T-helper 2 cell treated with Interferon-gamma antibody and Interleukin-4, amounts not matched to agents 100 ng/mL and 5 ng/mL, for 36 hours (primary cell): ENCODE data around the gene SIRT1. TPM values are rescaled to one million over a fixed set of nuclear protein-coding genes. Genes with fewer than 3 reads are reported as not detected.
"Not testable (repeated sequence)": the region's sequence is repeated elsewhere in the genome, so short reads cannot be mapped to it uniquely, and the experiment has no call there.

ENCODE experiments used
- intact Hi-C: fragments of 100-400 bp; cut with micrococcal nuclease; formaldehyde crosslinking; loops from one replicate; pipeline ENCODE4 v1.15.1; 2023
- total RNA-seq: library from RNA; stranded (reverse); gene quantifications from 2 replicates; pipeline ENCODE4 v1.2.3, GENCODE V29; 2022

SIRT1 gene
- total RNA-seq, 1 donor from 2014 or later = 24.5 TPM

GRCh38 chr10:67955614-67956013 is 71.2 kb downstream of the SIRT1 start:
- intact Hi-C loops = no loop called here

GRCh38 chr10:67959839-67960476 is 75.5 kb downstream of the SIRT1 start:
- intact Hi-C loops = no loop called here

GRCh38 chr10:67965456-67965855 is 81.0 kb downstream of the SIRT1 start:
- intact Hi-C loops = no loop called here

- intact Hi-C loops = not testable (repeated sequence)
These were observed 81.6 kb downstream of the SIRT1 start for GRCh38 chr10:67966035-67966434.

Other genes with a start within 250 kb of the SIRT1 start
- 0.32 TPM in 1 of 2 replicates, not detected in the other for gene CTNNA3, start 188.5 kb upstream of the SIRT1 start, total RNA-seq
- 3.7 and 4.0 TPM in 2 replicates for gene DNAJC12, start 46.5 kb upstream of the SIRT1 start, total RNA-seq
- gene HERC4, start 190.6 kb downstream of the SIRT1 start, total RNA-seq = 58.7 and 60.2 TPM in 2 replicates
- gene MYPN, start 224.8 kb downstream of the SIRT1 start, total RNA-seq = not detected in 2 replicates